Measurements from ENCODE around the gene CALML4.

GRCh38 chr15:68157074-68157473 is 48.1 kb downstream of the CALML4 start:
- TF ChIP-seq POLR2A (IDR thresholded peaks at IDR 0.05; ENCODE audit: low read depth, low read length) (no peak), CTCF (IDR thresholded peaks at IDR 0.05; ENCODE audit: extremely low read depth in 1 of 2, insufficient read depth in 1 of 2, low read depth in 1 of 2, low read length in 2 of 2) (no peak)

Measured in endothelial cell of umbilical vein (primary cell).